LNCaP clone FGC (cell line): Measurements from ENCODE around the gene ATF6B.
"Not testable (repeated sequence)": the region's sequence is repeated elsewhere in the genome, so short reads cannot be mapped to it uniquely, and the experiment has no call there.

Source experiments
- DNase-seq: peaks from one replicate; pipeline ENCODE4 v3.0.0-alpha.2; 2011; ENCODE audit warnings: low read depth
- H3K4me3 ChIP-seq: 2 replicates; pipeline ENCODE4 v1.5.1; 2011; ENCODE audit warnings: mild to moderate bottlenecking, low read depth, low read length, control low read depth
- CTCF ChIP-seq: IDR thresholded peaks from 2 replicates; pipeline ENCODE4 v1.5.1; 2012; ENCODE audit warnings: mild to moderate bottlenecking; ENCODE audit not compliant: control insufficient read depth, insufficient read depth; ENCODE audit errors: extremely low read depth

The ATF6B gene

DNA sequence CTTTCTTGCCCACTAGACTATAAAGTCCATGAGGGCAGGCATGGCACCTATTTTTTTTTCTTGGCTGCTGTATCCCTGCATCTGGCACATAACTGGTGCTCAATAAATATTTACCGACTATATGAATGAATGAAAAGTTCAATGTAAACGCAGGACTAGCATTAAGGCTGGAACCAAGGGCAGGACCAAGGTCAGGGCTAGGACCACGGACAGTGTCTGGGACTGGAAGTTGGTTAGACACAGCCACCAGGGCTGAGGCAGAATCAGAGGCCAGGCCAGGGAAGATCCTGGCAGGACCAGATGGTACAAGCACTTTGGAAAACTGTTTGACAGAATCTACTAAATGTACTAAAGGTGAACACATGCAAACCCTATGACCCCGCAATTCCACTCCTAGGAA, 22.6 kb downstream of the ATF6B start:
- no peak overlapping the region for H3K4me3 ChIP-seq
- TF ChIP-seq CTCF: no peak
- no peak for DNase-seq

GRCh38 chr6:32102255-32102654, 25.8 kb downstream of the ATF6B start:
- H3K4me3 ChIP-seq: no peak overlapping the region
- TF ChIP-seq CTCF: no peak
- DNase-seq: no peak

DNA sequence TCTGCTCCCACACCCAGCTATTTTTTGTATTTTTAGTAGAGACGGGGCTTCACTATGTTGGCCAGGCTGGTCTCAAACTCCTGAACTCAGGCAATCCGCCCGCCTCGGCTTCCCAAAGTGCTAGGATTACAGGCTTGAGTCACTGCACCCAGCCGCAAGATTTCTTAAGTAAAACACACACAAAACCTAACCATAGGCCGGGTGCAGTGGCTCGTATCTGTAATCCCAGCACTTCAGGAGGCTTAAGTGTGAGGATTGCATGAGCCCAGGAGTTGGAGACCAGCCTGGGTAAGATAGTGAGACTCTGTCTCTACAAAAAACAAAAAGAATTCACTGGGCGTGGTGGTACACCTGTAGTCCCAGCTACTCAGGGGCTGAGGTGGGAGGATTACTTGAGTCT, 27.8 kb downstream of the ATF6B start:
- H3K4me3 ChIP-seq, DNase-seq: not testable (repeated sequence)

DNA sequence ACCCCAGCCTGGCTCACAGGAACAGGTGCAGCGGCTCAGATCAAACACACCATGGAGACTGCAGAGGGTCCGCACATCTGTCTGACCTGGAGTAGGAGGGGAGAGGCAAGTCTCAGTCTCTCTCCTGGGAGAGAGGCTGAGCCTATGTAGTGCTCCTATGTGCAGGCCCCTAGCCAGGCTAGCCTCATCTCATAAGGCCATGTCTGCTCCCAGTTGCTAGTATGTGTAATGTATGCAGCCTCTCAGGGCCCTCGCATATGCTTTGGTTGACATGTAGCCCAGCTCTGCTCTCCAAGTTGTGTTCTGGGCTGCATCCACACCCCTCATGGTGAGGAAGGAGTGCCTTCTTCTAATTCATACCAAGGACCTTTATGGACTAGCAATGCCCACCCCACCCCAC, 30.7 kb downstream of the ATF6B start:
- TF ChIP-seq CTCF: no peak
- no peak overlapping the region for H3K4me3 ChIP-seq
- DNase-seq: no peak

DNA sequence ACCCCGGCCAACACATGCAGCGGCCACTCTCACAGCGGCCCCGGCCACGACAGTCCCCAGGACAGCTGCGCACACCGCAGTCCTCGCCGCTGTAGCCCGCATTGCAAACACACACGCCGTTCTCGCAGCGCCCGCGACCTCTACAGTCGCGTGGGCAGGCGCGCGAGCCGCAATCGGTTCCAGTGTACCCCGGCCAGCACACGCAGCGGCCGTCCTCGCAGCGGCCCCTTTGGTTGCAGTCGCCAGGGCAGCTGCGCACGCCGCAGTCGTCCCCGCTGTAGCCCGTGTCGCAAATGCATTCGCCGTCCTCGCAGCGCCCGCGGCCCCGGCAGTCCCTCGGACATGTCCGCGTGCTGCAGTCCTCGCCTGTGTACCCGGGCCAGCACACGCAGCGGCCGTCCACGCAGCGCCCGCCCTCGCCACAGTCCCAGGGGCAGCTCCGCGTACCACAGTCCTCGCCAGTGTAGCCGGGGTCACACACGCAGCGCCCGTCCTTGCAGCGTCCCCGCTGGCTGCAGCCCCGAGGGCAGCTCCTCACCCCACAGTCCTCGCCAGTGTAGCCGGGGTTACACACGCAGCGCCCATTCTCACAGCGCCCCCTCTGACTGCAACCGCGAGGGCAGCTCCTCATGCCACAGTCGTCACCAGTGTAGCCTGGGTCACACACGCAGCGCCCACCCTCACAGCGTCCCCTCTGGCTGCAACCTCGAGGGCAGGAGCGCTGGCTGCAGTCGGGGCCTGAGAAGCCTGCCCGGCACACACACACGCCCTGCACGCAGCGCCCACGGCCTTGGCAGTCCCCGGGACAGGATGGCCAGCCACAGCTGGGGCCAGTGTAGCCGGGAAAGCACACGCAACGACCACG, 31.4 kb downstream of the ATF6B start:
- no peak for DNase-seq
- no peak overlapping the region for H3K4me3 ChIP-seq
- TF ChIP-seq CTCF: 0 out of 2 replicates have a peak, but pooled peaks have one; percentile 13

- TF ChIP-seq CTCF: no peak
- H3K4me3 ChIP-seq: no peak overlapping the region
- DNase-seq: no peak
Measured at GRCh38 chr6:32096087-32096393, 32.0 kb downstream of the ATF6B start.

DNA sequence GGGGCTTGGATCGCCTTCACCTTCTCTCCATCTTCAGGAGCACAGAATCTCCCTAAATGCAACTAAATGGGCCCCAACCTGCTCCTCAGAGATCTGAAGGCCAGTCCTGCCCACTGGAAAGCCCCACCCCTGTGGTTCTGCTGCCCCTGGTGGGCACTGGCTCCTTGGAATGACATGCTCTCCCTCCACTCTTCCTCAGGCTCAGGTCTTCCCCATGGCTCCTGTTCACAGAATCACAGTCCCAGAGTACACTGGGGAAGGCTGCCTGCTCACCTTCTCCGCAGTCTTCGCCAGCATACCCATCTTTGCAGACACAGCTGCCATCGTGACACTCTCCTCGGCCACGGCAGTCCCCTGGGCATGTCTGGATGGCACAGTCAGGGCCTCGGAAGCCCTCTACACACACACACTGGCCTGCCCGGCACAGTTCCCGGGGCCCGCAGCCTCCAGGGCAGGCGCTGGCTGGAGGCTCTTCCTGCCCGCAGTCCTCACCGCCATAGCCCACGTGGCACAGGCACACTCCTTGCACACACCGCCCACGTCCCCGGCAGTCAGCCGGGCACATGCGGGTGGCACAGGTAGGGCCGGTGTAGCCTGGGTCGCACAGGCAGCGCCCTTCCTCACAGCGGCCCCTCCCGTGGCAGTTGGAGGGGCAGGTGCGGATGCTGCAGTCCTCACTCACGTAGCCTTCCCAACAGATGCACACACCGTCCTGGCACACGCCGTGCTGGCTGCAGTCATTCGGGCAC, 32.5 kb downstream of the ATF6B start:
- no peak for DNase-seq
- no peak overlapping the region for H3K4me3 ChIP-seq
- TF ChIP-seq CTCF: no peak
